Activated T-helper 1 cell treated with anti-CD3 and anti-CD28 coated beads, Interleukin-12 subunit alpha, Interleukin-12 subunit beta, Interleukin-2, Interleukin-4 antibody, amounts not matched to agents 30 ng/mL and 10 ng/mL and 1 ng/mL, durations not matched to agents 14 hours and 24 hours and 36 hours (primary cell): ENCODE measurements around the gene ANXA2. TPM values are rescaled to one million over a fixed set of nuclear protein-coding genes. Genes with fewer than 3 reads are reported as not detected.
"Not testable (repeated sequence)": the region's sequence is repeated elsewhere in the genome, so short reads cannot be mapped to it uniquely, and the experiment has no call there.

Source experiments
- DNase-seq: peaks from one replicate; pipeline ENCODE4 v3.0.0; 2021; ENCODE audit warnings: low spot score
- H3K27ac Mint-ChIP-seq: one replicate; pipeline ENCODE4 v1.8.0; 2021; ENCODE audit warnings: mild to moderate bottlenecking, mixed read lengths
- H3K27me3 Mint-ChIP-seq: one replicate; pipeline ENCODE4 v1.8.0; 2022; ENCODE audit warnings: mild to moderate bottlenecking, moderate library complexity, mixed read lengths; ENCODE audit not compliant: insufficient read depth
- H3K36me3 Mint-ChIP-seq: one replicate; pipeline ENCODE4 v1.8.0; 2021; ENCODE audit warnings: low read depth, mixed read lengths
- H3K4me1 Mint-ChIP-seq: one replicate; pipeline ENCODE4 v1.8.0; 2021; ENCODE audit warnings: low read depth, mixed read lengths
- H3K4me3 Mint-ChIP-seq: one replicate; pipeline ENCODE4 v1.8.0; 2021; ENCODE audit warnings: mild to moderate bottlenecking, moderate library complexity, mixed read lengths
- H3K9me3 Mint-ChIP-seq: one replicate; pipeline ENCODE4 v1.8.0; 2021; ENCODE audit warnings: mixed read lengths
- intact Hi-C: fragments of 100-400 bp; cut with micrococcal nuclease; formaldehyde crosslinking; loops from one replicate; pipeline ENCODE4 v1.15.1; 2024
- total RNA-seq: library from RNA; stranded (reverse); gene quantifications from 2 replicates; pipeline ENCODE4 v1.2.3, GENCODE V29; 2022

Gene ANXA2
- total RNA-seq, 1 donor from 2014 or later, result 247 TPM

GRCh38 chr15:60406513-60407414, 9.0 kb upstream of the ANXA2 start:
- Mint-ChIP-seq H3K27ac (no peak overlapping the region), H3K4me3 (no peak overlapping the region), H3K27me3 (peaks cover 12% of the 10 kb centered on the region), H3K4me1 (peaks cover 14% of the 10 kb centered on the region), H3K9me3 (no peaks in the 10 kb centered on the region), H3K36me3 (peaks cover 3% of the 10 kb centered on the region)
- DNase-seq, result no peak
- intact Hi-C loops, result no loop called here

- Mint-ChIP-seq H3K4me3 (no peak overlapping the region), H3K9me3 (no peaks in the 10 kb centered on the region), H3K27ac (no peak overlapping the region), H3K36me3 (peaks cover 3% of the 10 kb centered on the region), H3K4me1 (peaks cover 14% of the 10 kb centered on the region), H3K27me3 (peaks cover 10% of the 10 kb centered on the region)
- no peak for DNase-seq
- intact Hi-C loops, result no loop called here
Observed at GRCh38 chr15:60405399-60405798, 7.6 kb upstream of the ANXA2 start.

- peaks cover 20% of the 10 kb centered on the region for H3K4me1 Mint-ChIP-seq
- H3K27ac Mint-ChIP-seq, intact Hi-C loops, H3K36me3 Mint-ChIP-seq, H3K4me3 Mint-ChIP-seq, H3K27me3 Mint-ChIP-seq, DNase-seq, H3K9me3 Mint-ChIP-seq: not testable (repeated sequence)
Observed at GRCh38 chr15:60404351-60404750, 6.6 kb upstream of the ANXA2 start.

GRCh38 chr15:60400944-60401343, 3.2 kb upstream of the ANXA2 start:
- no peaks in the 10 kb centered on the region for H3K9me3 Mint-ChIP-seq
- peaks cover 7% of the 10 kb centered on the region for H3K27me3 Mint-ChIP-seq
- no peak overlapping the region for H3K27ac Mint-ChIP-seq
- H3K4me3 Mint-ChIP-seq, result no peak overlapping the region
- intact Hi-C loops, result no loop called here
- DNase-seq, result no peak
- H3K36me3 Mint-ChIP-seq, result peaks cover 10% of the 10 kb centered on the region
- H3K4me1 Mint-ChIP-seq, result peaks cover 28% of the 10 kb centered on the region

GRCh38 chr15:60399931-60400330, 2.1 kb upstream of the ANXA2 start:
- DNase-seq, result no peak
- intact Hi-C loops, result loop anchor here (5.0 to 10.0 kb wide), 4 partner anchors 42 to 605 kb away; no protein-coding TSS in a partner anchor
- peak overlapping the region; percentile 78 for H3K4me3 Mint-ChIP-seq
- H3K9me3 Mint-ChIP-seq, result no peaks in the 10 kb centered on the region
- peaks cover 5% of the 10 kb centered on the region for H3K27me3 Mint-ChIP-seq
- peaks cover 37% of the 10 kb centered on the region for H3K4me1 Mint-ChIP-seq
- H3K27ac Mint-ChIP-seq, result no peak overlapping the region
- H3K36me3 Mint-ChIP-seq, result peaks cover 18% of the 10 kb centered on the region

- H3K4me1 Mint-ChIP-seq, result peaks cover 43% of the 10 kb centered on the region
- H3K27ac Mint-ChIP-seq, result peak overlapping the region; percentile 93
- no peak for DNase-seq
- H3K36me3 Mint-ChIP-seq, result peaks cover 22% of the 10 kb centered on the region
- intact Hi-C loops, result loop anchor here (5.0 to 10.0 kb wide), 4 partner anchors 43 to 605 kb away; no protein-coding TSS in a partner anchor
- H3K4me3 Mint-ChIP-seq, result peak overlapping the region; percentile 78
- H3K9me3 Mint-ChIP-seq, result no peaks in the 10 kb centered on the region
- peaks cover 5% of the 10 kb centered on the region for H3K27me3 Mint-ChIP-seq
Observed at GRCh38 chr15:60399246-60399915, 1.6 kb upstream of the ANXA2 start.

GRCh38 chr15:60396958-60397771, 621 bp downstream of the ANXA2 start:
- H3K9me3 Mint-ChIP-seq, result no peaks in the 10 kb centered on the region
- H3K4me1 Mint-ChIP-seq, result peaks cover 62% of the 10 kb centered on the region

GRCh38 chr15:60396560-60396957, 1.2 kb downstream of the ANXA2 start:
- no peak for DNase-seq

More at GRCh38 chr15:60396958-60397771, 621 bp downstream of the ANXA2 start:
- Mint-ChIP-seq H3K36me3 (peaks cover 36% of the 10 kb centered on the region), H3K27ac (peak overlapping the region; percentile 97), H3K27me3 (no peaks in the 10 kb centered on the region), H3K4me3 (peak overlapping the region; percentile 97)
- intact Hi-C loops, result loop anchor here (1.0 to 10.0 kb wide), 7 partner anchors 35 to 708 kb away; partner anchors contain the start of genes BNIP2 and ICE2
- peak; percentile 55 for DNase-seq

GRCh38 chr15:60396100-60396499, 1.7 kb downstream of the ANXA2 start:
- DNase-seq, result no peak
- Mint-ChIP-seq H3K4me1 (peaks cover 71% of the 10 kb centered on the region), H3K27ac (no peak overlapping the region), H3K36me3 (peaks cover 36% of the 10 kb centered on the region), H3K27me3 (no peaks in the 10 kb centered on the region), H3K9me3 (no peaks in the 10 kb centered on the region), H3K4me3 (peak overlapping the region; percentile 97)
- intact Hi-C loops, result loop anchor here (2.0 to 10.0 kb wide), 5 partner anchors 46 to 707 kb away; partner anchors contain the start of gene BNIP2

More at GRCh38 chr15:60396560-60396957, 1.2 kb downstream of the ANXA2 start:
- H3K27me3 Mint-ChIP-seq, result no peaks in the 10 kb centered on the region
- peaks cover 67% of the 10 kb centered on the region for H3K4me1 Mint-ChIP-seq
- H3K4me3 Mint-ChIP-seq, result peak overlapping the region; percentile 97
- H3K9me3 Mint-ChIP-seq, result no peaks in the 10 kb centered on the region
- intact Hi-C loops, result loop anchor here (2.0 to 10.0 kb wide), 5 partner anchors 46 to 708 kb away; partner anchors contain the start of gene BNIP2
- peak overlapping the region; percentile 97 for H3K27ac Mint-ChIP-seq
- H3K36me3 Mint-ChIP-seq, result peaks cover 36% of the 10 kb centered on the region

- Mint-ChIP-seq H3K36me3 (peaks cover 36% of the 10 kb centered on the region), H3K9me3 (no peaks in the 10 kb centered on the region), H3K4me1 (peaks cover 78% of the 10 kb centered on the region), H3K4me3 (peak overlapping the region; percentile 59), H3K27me3 (no peaks in the 10 kb centered on the region), H3K27ac (peak overlapping the region; percentile 3)
- no peak for DNase-seq
- intact Hi-C loops, result loop anchor here (2.0 to 10.0 kb wide), 5 partner anchors 47 to 707 kb away; partner anchors contain the start of gene BNIP2
Observed at GRCh38 chr15:60395276-60396011, 2.3 kb downstream of the ANXA2 start.

- DNase-seq, result no peak
- Mint-ChIP-seq H3K27me3 (no peaks in the 10 kb centered on the region), H3K27ac (no peak overlapping the region), H3K4me3 (peak overlapping the region; percentile 38), H3K36me3 (peaks cover 42% of the 10 kb centered on the region), H3K4me1 (peaks cover 82% of the 10 kb centered on the region), H3K9me3 (no peaks in the 10 kb centered on the region)
- intact Hi-C loops, result loop anchor here (5.0 to 10.0 kb wide), 4 partner anchors 48 to 600 kb away; no protein-coding TSS in a partner anchor
Observed at GRCh38 chr15:60394689-60395097, 3.1 kb downstream of the ANXA2 start.
